ENCODE measurements around the gene HOOK1. TPM values are rescaled to one million over a fixed set of nuclear protein-coding genes. Genes with fewer than 3 reads are reported as not detected.

The HOOK1 gene
- total RNA-seq, 1 experiment from 2014 or later = 0.57 TPM

- no TSS peak for BruUV-seq (replicated peaks)
- POLR2A ChIA-PET = no interaction called here
- Histone ChIP-seq H3K4me1 (ENCODE audit: control insufficient read depth, insufficient read depth, low read length) (no peaks in the 10 kb centered on the region), H3K27me3 (ENCODE audit: control insufficient read depth, insufficient read depth, low read length) (peaks cover 4% of the 10 kb centered on the region), H3K36me3 (ENCODE audit: control insufficient read depth, insufficient read depth, low read length) (no peaks in the 10 kb centered on the region), H3K27ac (ENCODE audit: low read length) (no peak overlapping the region), H3K4me3 (ENCODE audit: low read depth in 2 of 2, low read length in 2 of 2) (no peak overlapping the region), H3K9me3 (ENCODE audit: control insufficient read depth, insufficient read depth, low read depth, low read length) (no peaks in the 10 kb centered on the region)
- intact Hi-C loops (cut with micrococcal nuclease; ENCODE audit: unreplicated experiment) = no loop called here
- ATAC-seq = no peak
- TF ChIP-seq SIN3A (IDR thresholded peaks at IDR 0.05; ENCODE audit: borderline replicate concordance, insufficient read depth, low read depth, low read length) (no peak), CTCF (IDR thresholded peaks at IDR 0.05) (no peak)
- CTCF ChIA-PET = no interaction called here
- in situ Hi-C loops (cut with HindIII; ENCODE audit: low pct_unique_long_range_greater_than_20kb, low sequenced_read_pairs) = no loop called here
- no peak for DNase-seq (ENCODE audit: low read depth, low spot score)
Measured at GRCh38 chr1:59898927-59899326, 84.2 kb downstream of the HOOK1 start.

DNA sequence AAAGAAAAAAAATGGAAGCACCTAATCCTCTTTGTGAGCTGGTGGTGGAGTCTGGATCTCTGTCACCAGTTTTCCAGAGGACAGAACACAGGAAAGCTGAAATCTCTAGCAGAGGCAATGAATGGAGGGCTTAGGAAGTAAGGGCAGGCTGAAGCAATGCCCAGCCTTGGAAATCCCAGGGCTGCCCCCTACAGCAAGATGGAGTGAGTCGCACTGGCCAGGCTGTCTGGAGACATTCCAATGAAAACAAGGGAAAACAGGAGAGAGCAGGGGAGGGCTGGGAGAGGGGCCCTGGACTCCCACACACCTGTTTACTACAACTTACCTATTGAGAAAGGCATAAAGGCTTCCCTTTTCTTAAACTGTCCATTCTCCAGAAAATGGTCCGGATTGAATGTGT, 85.9 kb downstream of the HOOK1 start:
- CTCF ChIA-PET = no interaction called here
- in situ Hi-C loops (cut with HindIII; ENCODE audit: low pct_unique_long_range_greater_than_20kb, low sequenced_read_pairs) = no loop called here
- no peaks in the 10 kb centered on the region for H3K9me3 ChIP-seq (ENCODE audit: control insufficient read depth, insufficient read depth, low read depth, low read length)
- H3K27me3 ChIP-seq (ENCODE audit: control insufficient read depth, insufficient read depth, low read length) = peaks cover 4% of the 10 kb centered on the region
- intact Hi-C loops (cut with micrococcal nuclease; ENCODE audit: unreplicated experiment) = no loop called here
- no peak for DNase-seq (ENCODE audit: low read depth, low spot score)
- POLR2A ChIA-PET = no interaction called here
- H3K4me1 ChIP-seq (ENCODE audit: control insufficient read depth, insufficient read depth, low read length) = no peaks in the 10 kb centered on the region
- H3K4me3 ChIP-seq (ENCODE audit: low read depth in 2 of 2, low read length in 2 of 2) = no peak overlapping the region
- H3K27ac ChIP-seq (ENCODE audit: low read length) = no peak overlapping the region
- no peak for ATAC-seq
- TF ChIP-seq POLR2AphosphoS5 (IDR thresholded peaks at IDR 0.05; ENCODE audit: low read depth, low read length) (no peak), SIN3A (IDR thresholded peaks at IDR 0.05; ENCODE audit: borderline replicate concordance, insufficient read depth, low read depth, low read length) (no peak), CTCF (IDR thresholded peaks at IDR 0.05) (no peak), TCF7L2 (IDR thresholded peaks at IDR 0.05; ENCODE audit: low read depth, low read length) (no peak), REST (IDR thresholded peaks at IDR 0.05; ENCODE audit: insufficient read depth in 1 of 2, low read depth in 2 of 2, low read length in 1 of 2) (no peak)
- no peaks in the 10 kb centered on the region for H3K36me3 ChIP-seq (ENCODE audit: control insufficient read depth, insufficient read depth, low read length)
- no TSS peak for BruUV-seq (replicated peaks)
